Lower lobe of right lung (tissue), 2 donors: ENCODE measurements around the gene KAT7. TPM values are rescaled to one million over a fixed set of nuclear protein-coding genes. Genes with fewer than 3 reads are reported as not detected.
A peak's percentile ranks its signal among the peaks of the same experiment; 100 is the strongest.

Experiments used
- ATAC-seq, 2 donors: fragments of 200-7000 bp; cut with Tn5 transposase; one replicate each; pipeline ENCODE4 v1.9.1; 2020 to 2022; ENCODE audit warnings: mild to moderate bottlenecking in 2 of 2, moderate library complexity in 2 of 2
- DNase-seq: peaks from one replicate; pipeline ENCODE4 v3.0.0-alpha.2; 2020
- H3K27ac ChIP-seq: fragments of 200-600 bp; one replicate; pipeline ENCODE4 v1.8.0; 2022
- H3K27me3 ChIP-seq: fragments of 200-600 bp; one replicate; pipeline ENCODE4 v1.8.0; 2022; ENCODE audit warnings: low read depth
- H3K36me3 ChIP-seq: fragments of 200-600 bp; one replicate; pipeline ENCODE4 v1.8.0; 2022; ENCODE audit warnings: mild to moderate bottlenecking
- H3K4me1 ChIP-seq: fragments of 200-600 bp; one replicate; pipeline ENCODE4 v1.8.0; 2022
- H3K4me3 ChIP-seq: fragments of 200-600 bp; one replicate; pipeline ENCODE4 v1.8.0; 2022; ENCODE audit warnings: mild to moderate bottlenecking
- H3K9me3 ChIP-seq: fragments of 200-600 bp; one replicate; pipeline ENCODE4 v1.8.0; 2022
- CTCF ChIP-seq: fragments of 200-600 bp; IDR thresholded peaks from one replicate; pipeline ENCODE4 v1.8.0; 2022; ENCODE audit warnings: antibody characterized with exemption, mild to moderate bottlenecking
- intact Hi-C: fragments of 100-400 bp; cut with DNase I; formaldehyde crosslinking; loops from one replicate; pipeline ENCODE4 v1.11.0; 2022
- total RNA-seq: library from RNA; stranded (reverse); fragmentation: NEBNext Ultra II Directional; extraction: Animal tissue kit (Norgen Biotek cat#: 25700); gene quantifications from one replicate; pipeline ENCODE4 v1.2.1, GENCODE V29; 2021
- donor health status: DM: no; HTN: yes; CAD: no; lungs with severe emphysema.

The KAT7 gene
- total RNA-seq, 1 donor from 2014 or later = 56.7 TPM

- ATAC-seq = no peak
- Histone ChIP-seq H3K36me3 (no peaks in the 10 kb centered on the region), H3K27me3 (no peaks in the 10 kb centered on the region), H3K4me1 (peaks cover 25% of the 10 kb centered on the region), H3K9me3 (no peaks in the 10 kb centered on the region), H3K4me3 (no peak overlapping the region), H3K27ac (no peak overlapping the region)
- TF ChIP-seq CTCF = no peak
- intact Hi-C loops = no loop called here
- DNase-seq = no peak
Measured at GRCh38 chr17:49850218-49850610, 61.7 kb downstream of the KAT7 start.

GRCh38 chr17:49850772-49851386, 62.4 kb downstream of the KAT7 start:
- TF ChIP-seq CTCF = no peak
- peak overlapping the region; percentile 65 for H3K4me3 ChIP-seq
- H3K36me3 ChIP-seq = no peaks in the 10 kb centered on the region
- H3K27me3 ChIP-seq = no peaks in the 10 kb centered on the region
- DNase-seq = no peak
- H3K9me3 ChIP-seq = no peaks in the 10 kb centered on the region
- intact Hi-C loops = no loop called here
- H3K27ac ChIP-seq = peak overlapping the region; percentile 49
- ATAC-seq = peak; percentile 46 to 53
- H3K4me1 ChIP-seq = peaks cover 18% of the 10 kb centered on the region

- Histone ChIP-seq H3K4me3 (peak overlapping the region; percentile 65), H3K9me3 (no peaks in the 10 kb centered on the region), H3K4me1 (peaks cover 16% of the 10 kb centered on the region), H3K36me3 (no peaks in the 10 kb centered on the region), H3K27me3 (no peaks in the 10 kb centered on the region), H3K27ac (peak overlapping the region; percentile 49)
- intact Hi-C loops = no loop called here
- TF ChIP-seq CTCF = peak; percentile 80
- ATAC-seq (peak; percentile 84 to 88), DNase-seq (peak; percentile 85)
Measured at GRCh38 chr17:49851387-49852291, 63.2 kb downstream of the KAT7 start.

GRCh38 chr17:49853470-49854015, 65.1 kb downstream of the KAT7 start:
- Histone ChIP-seq H3K27me3 (no peaks in the 10 kb centered on the region), H3K36me3 (no peaks in the 10 kb centered on the region), H3K27ac (no peak overlapping the region), H3K9me3 (no peaks in the 10 kb centered on the region), H3K4me3 (no peak overlapping the region), H3K4me1 (peaks cover 16% of the 10 kb centered on the region)
- intact Hi-C loops = no loop called here
- DNase-seq (no peak), ATAC-seq (no peak)
- no peak for TF ChIP-seq CTCF

- H3K9me3 ChIP-seq = no peaks in the 10 kb centered on the region
- no peaks in the 10 kb centered on the region for H3K36me3 ChIP-seq
- H3K4me1 ChIP-seq = peaks cover 16% of the 10 kb centered on the region
- DNase-seq (no peak), ATAC-seq (no peak)
- H3K27me3 ChIP-seq = no peaks in the 10 kb centered on the region
- no peak overlapping the region for H3K27ac ChIP-seq
- intact Hi-C loops = no loop called here
- TF ChIP-seq CTCF = no peak
- H3K4me3 ChIP-seq = no peak overlapping the region
Measured at GRCh38 chr17:49854126-49854525, 65.6 kb downstream of the KAT7 start.
